NCI-H146 treated with DMSO at 0.1 percent for 48 hours (cell line): ENCODE measurements around the gene KRT8.

Experiments
- DNase-seq: peaks from one replicate; lab custom pipeline; 2025; ENCODE audit not compliant: unreplicated experiment; lab: John Stamatoyannopoulos, UW

The KRT8 gene

GRCh38 chr12:52925717-52926595 is 21.1 kb upstream of the KRT8 start:
- DNase-seq = peak; percentile 96

GRCh38 chr12:52924764-52925716 is 20.2 kb upstream of the KRT8 start:
- no peak for DNase-seq

GRCh38 chr12:52921488-52922165 is 16.8 kb upstream of the KRT8 start:
- no peak for DNase-seq

GRCh38 chr12:52920937-52921336 is 16.1 kb upstream of the KRT8 start:
- DNase-seq = peak; percentile 50

- no peak for DNase-seq
Observed at GRCh38 chr12:52918784-52919183, 13.9 kb upstream of the KRT8 start.

GRCh38 chr12:52918351-52918750 is 13.5 kb upstream of the KRT8 start:
- no peak for DNase-seq

GRCh38 chr12:52917800-52918199 is 12.9 kb upstream of the KRT8 start:
- DNase-seq = no peak

GRCh38 chr12:52916216-52916615 is 11.3 kb upstream of the KRT8 start:
- no peak for DNase-seq

GRCh38 chr12:52915637-52916036 is 10.8 kb upstream of the KRT8 start:
- no peak for DNase-seq

GRCh38 chr12:52914576-52915121 is 9.8 kb upstream of the KRT8 start:
- no peak for DNase-seq

GRCh38 chr12:52913431-52913821 is 8.6 kb upstream of the KRT8 start:
- DNase-seq = peak; percentile 58

GRCh38 chr12:52912711-52913430 is 8.0 kb upstream of the KRT8 start:
- DNase-seq = no peak

- DNase-seq = no peak
Observed at GRCh38 chr12:52910248-52910883, 5.5 kb upstream of the KRT8 start.

GRCh38 chr12:52909796-52910195 is 4.9 kb upstream of the KRT8 start:
- DNase-seq = no peak

- peak; percentile 82 for DNase-seq
Observed at GRCh38 chr12:52909331-52909730, 4.5 kb upstream of the KRT8 start.

- peak; percentile 79 for DNase-seq
Observed at GRCh38 chr12:52907092-52907810, 2.4 kb upstream of the KRT8 start.

- DNase-seq = no peak
Observed at GRCh38 chr12:52906191-52906601, 1.3 kb upstream of the KRT8 start.

GRCh38 chr12:52903855-52904508 is 894 bp downstream of the KRT8 start:
- DNase-seq = peak; percentile 67
